Measurements from ENCODE around the gene ISCU.
"Not testable (repeated sequence)": the region's sequence is repeated elsewhere in the genome, so short reads cannot be mapped to it uniquely, and the experiment has no call there.

Gene ISCU

DNA sequence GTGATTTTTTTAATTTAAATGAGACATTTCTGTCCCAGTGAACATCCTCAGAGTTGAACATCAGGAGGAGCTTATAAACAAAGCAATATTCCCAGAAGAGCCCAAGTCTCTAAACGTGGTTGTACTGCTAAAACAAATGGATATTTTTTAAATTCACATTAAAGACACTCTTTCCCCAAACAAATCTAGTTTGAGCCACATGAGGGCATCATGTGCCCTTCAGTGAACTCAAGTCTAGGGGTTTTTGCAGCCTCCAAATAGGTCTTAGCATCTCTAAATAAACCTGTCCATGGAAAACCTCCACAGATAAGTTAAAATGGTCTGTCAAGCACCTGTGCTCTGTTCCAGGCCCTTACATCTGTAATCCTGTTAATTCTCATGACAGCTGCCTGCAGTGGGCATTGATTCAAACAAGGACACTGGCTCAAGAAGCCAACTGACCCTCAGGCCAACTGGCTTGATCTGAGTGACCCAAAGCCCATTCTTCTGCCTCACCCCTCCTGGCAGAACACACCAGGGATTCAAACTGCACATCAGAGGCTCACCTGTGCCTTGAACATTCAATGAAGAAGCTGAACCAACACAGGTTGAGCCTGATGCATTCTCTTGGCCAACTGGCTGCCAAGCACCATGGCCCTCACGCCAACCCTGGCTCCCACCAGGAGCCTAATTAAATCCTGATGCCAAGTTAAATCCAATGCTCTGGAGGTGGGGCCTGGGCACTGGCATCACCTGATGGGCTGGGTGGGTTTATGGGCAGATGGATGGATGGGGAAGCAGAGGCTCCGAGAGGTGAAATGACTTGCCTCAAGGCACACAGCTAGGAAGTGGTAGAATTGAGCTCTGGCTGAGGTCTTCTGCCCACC, 8.6 kb downstream of the ISCU start:
- peak; percentile 47 for DNase-seq (ENCODE audit: low spot score)

- DNase-seq (ENCODE audit: low spot score): no peak
Observed at GRCh38 chr12:108571609-108572165, 9.3 kb downstream of the ISCU start.

DNA sequence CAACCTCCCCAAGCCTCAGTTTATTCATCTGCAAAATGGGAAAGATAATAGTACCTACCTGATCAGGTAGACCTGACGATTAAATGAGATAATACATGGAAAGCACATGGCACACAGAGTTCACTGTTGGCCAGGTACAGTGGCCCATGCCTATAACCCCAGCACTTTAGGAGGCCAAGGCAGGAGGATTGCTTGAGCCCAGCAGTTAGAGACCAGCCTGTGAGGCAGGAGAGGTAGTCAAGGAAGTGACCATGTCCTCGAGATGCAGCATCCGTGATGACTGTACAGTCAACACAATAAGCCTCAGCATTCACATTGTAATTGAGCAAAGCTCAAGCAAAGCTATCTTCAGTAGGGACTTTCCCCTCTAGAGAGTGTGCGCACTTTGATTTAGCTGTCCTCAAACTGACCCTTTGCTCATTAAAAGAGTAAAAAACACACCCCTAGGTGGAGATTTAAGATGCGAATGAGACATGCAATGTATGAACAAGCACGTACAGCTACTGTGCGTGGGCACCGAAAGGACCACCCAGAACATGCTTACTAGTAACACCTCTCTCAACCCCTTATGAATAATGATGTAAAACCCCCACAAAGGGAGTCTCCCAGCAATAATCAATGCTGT, 9.9 kb downstream of the ISCU start:
- DNase-seq (ENCODE audit: low spot score): no peak

- DNase-seq (ENCODE audit: low spot score): peak; percentile 0
Observed at GRCh38 chr12:108573317-108573716, 10.9 kb downstream of the ISCU start.

GRCh38 chr12:108574276-108574675, 11.9 kb downstream of the ISCU start:
- not testable (repeated sequence) for DNase-seq (ENCODE audit: low spot score)

GRCh38 chr12:108575199-108575912, 13.0 kb downstream of the ISCU start:
- peak; percentile 24 for DNase-seq (ENCODE audit: low spot score)

DNA sequence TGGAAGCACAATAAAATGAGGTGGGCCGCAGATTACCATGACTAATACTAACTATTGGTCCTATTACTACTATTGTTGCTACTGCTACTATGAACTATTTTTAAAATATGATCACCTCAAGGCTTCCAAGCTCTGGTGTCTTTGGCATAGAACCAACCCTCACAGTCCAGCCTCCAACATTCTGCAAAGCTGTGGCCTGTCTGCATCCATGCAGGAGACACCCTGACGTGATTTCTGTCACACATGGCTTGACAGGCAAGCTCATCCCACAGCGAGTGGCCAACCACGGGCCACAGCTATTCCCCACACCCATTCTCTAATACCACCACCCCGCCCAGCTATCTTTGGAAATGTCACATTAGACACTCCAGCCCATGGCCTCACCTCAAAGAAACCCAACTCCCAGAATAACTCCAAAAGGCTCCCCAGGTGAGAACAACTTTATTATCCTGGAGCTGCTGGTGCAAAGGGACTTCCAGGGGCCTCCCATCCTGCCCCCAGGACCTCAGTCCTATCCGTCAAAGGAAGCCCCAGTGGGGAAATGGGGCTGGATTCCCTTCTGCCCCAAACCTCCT, 14.4 kb downstream of the ISCU start:
- peak; percentile 10 for DNase-seq (ENCODE audit: low spot score)

DNA sequence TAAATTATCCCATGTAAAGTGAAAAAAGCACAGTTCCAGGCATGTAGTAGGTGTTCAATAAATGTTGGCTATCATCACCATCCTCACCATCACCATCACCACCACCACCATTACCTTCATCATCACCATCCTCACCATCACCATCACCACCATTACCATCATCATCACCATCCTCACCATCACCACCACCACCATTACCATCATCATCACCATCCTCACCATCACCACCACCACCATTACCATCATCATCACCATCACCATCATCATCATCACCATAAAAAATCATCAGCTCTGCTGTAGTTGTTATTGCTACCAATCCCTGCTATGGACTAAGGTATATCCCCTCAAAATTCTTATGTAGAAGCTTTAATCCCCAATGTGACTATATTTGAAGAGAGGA, 15.1 kb downstream of the ISCU start:
- no peak for DNase-seq (ENCODE audit: low spot score)

DNA sequence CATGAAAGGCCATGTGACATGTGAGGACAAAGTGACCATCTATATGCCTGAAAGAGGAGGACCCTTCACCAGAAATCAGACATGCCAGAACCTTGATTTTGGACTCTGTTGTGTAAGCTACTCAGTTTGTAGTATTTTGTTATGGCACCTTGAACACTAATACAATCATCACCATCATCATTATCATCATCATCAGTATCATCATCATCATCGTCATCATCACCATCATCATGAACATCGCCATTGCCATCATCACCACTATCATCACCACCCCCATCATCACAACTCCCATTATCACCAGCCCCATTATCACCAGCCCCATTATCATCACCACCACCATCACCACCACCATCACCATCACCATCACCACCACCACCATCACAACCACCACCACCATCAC, 15.9 kb downstream of the ISCU start:
- DNase-seq (ENCODE audit: low spot score): no peak

DNA sequence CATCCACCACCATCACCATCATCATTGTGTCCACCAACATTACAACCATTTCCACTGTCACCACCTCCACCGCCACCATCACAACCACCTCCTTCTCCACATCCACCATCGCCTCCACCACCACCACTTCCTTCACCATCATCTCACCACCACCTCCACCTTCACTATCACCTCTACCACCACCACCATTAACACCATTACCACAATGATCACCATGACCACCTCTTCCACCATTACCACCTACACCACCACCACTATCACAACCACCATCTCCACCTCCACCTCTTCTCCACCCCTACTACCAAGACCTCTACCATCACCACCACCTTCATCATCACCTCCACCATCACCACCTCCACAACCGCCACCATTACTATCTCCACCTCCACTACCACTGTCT, 16.4 kb downstream of the ISCU start:
- no peak for DNase-seq (ENCODE audit: low spot score)

DNA sequence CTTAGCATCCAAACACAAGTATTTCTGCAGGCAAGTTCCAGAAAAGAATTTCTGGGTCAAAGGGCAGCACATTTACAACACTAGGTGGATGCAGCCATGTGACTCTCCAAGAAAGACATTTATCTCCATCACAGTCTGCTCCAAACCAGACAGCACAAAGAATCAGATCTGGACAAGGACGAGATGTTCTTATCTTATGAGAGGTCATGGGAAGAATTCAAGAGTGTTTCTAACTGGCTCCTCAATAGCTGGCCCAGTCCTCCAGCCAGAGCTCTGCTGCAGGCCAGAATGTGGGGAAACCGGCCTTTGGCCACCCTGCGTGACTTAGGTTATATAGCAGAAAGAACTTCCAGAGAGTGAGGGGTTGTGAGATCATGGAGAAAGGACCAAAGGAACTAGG, 18.1 kb downstream of the ISCU start:
- no peak for DNase-seq (ENCODE audit: low spot score)

- no peak for DNase-seq (ENCODE audit: low spot score)
Observed at GRCh38 chr12:108581311-108582227, 19.2 kb downstream of the ISCU start.

DNA sequence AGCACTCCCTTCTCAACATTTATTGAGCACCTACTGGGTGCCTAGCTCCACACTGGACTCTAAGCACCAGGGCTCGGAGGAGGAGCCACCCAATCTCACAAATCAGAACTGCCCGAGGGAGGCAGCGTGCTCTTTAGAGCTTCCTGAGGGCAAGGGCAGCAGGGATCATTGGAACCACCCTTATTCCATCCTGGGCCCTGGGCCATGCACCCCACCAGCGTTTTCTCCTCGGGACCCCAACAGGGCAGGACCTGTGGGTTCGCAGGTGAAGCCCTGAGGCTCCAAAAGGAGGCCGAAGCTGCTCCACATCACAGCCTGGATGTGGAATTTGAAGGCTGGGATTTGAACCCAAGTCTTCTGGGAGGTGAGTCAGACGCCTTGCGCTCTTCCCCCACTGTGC, 20.1 kb downstream of the ISCU start:
- no peak for DNase-seq (ENCODE audit: low spot score)

GRCh38 chr12:108582978-108583770, 20.8 kb downstream of the ISCU start:
- no peak for DNase-seq (ENCODE audit: low spot score)

- DNase-seq (ENCODE audit: low spot score): no peak
Observed at GRCh38 chr12:108583991-108584390, 21.6 kb downstream of the ISCU start.

- DNase-seq (ENCODE audit: low spot score): no peak
Observed at GRCh38 chr12:108584456-108585065, 22.2 kb downstream of the ISCU start.

GRCh38 chr12:108585864-108586263, 23.5 kb downstream of the ISCU start:
- DNase-seq (ENCODE audit: low spot score): no peak

DNA sequence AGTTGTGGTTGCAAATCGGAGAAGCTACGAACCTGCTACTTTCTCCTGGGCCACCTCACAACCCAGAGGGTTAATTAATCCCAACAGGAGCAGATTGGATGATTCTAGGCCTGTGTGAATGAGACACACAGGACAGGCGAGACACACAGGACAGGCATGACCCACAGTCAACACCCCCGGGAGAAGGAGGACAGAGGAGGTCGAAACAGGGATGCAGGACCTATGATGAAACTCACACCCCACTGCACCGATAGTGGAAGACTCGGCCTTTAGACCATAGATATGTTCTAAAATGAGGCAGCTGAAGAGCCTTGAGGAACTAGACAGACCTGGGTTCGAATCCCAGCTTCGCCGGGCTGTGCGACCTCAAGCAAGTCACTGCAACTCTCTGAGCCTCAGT, 23.9 kb downstream of the ISCU start:
- DNase-seq (ENCODE audit: low spot score): no peak

DNA sequence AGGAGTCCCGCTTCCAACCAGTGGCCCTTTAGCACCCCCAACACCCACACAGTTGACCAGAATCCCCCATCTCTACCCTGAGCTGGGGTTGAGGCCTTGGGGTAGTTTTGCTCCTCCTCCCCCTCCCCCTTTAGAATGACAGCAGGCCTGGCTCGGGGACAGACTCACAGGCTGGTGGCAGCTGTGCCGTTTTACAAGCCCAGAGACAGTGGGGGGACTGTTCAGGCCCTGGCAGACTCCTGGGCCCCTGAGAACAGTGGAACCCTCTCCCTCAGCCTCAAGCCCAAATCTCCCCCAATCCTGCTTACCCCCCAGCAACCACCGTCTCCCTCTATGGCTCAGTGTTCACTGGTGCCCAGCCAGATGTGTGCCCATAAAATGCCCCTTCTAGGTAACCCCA, 25.4 kb downstream of the ISCU start:
- no peak for DNase-seq (ENCODE audit: low spot score)
